IMR-90 (cell line): ENCODE results near the gene TNKS1BP1. TPM values are rescaled to one million over a fixed set of nuclear protein-coding genes. Genes with fewer than 3 reads are reported as not detected.

Experiments
- ATAC-seq: fragments of 200-7000 bp; cut with Tn5 transposase; 2 replicates; pipeline ENCODE4 v1.9.1; 2020; ENCODE audit warnings: low read depth, mild to moderate bottlenecking, moderate library complexity
- BruUV-seq: library from RNA; stranded (reverse); fragments of 400-500 nt; replicated peaks from 2 replicates; lab custom pipeline; 2021; lab: Mats Ljungman, UMichigan
- CTCF ChIA-PET: fragments of 300-600 bp; formaldehyde crosslinking; extraction: SDS; loops from one replicate; lab custom pipeline; 2021; ENCODE audit warnings: antibody characterized with exemption; lab: Yijun Ruan, JAX
- POLR2A ChIA-PET: fragments of 300-600 bp; sonication (Branson Sonifier 250); formaldehyde crosslinking; loops from one replicate; lab custom pipeline; 2022; ENCODE audit warnings: antibody characterized with exemption; ENCODE audit not compliant: unreplicated experiment; lab: Charles Lee
- DNase-seq: peaks from one replicate; pipeline ENCODE4 v3.0.0; 2013
- H2AFZ ChIP-seq: replicated peaks from 2 replicates; pipeline ENCODE3; 2013; ENCODE audit warnings: low read length, mild to moderate bottlenecking; ENCODE audit not compliant: poor library complexity
- H2AK5ac ChIP-seq: 2 replicates; pipeline ENCODE4 v1.6.1; 2013; ENCODE audit warnings: low read depth, low read length, inconsistent platforms
- H2AK9ac ChIP-seq: replicated peaks from 2 replicates; pipeline ENCODE3; 2013; ENCODE audit warnings: mild to moderate bottlenecking, low read depth, low read length, moderate library complexity; ENCODE audit not compliant: poor library complexity
- H2BK120ac ChIP-seq: 2 replicates; pipeline ENCODE4 v1.6.1; 2013; ENCODE audit warnings: low read depth, low read length, inconsistent platforms
- H2BK15ac ChIP-seq: 3 replicates; pipeline ENCODE4 v1.6.1; 2013; ENCODE audit warnings: low read depth, low read length, inconsistent platforms
- H2BK20ac ChIP-seq: 2 replicates; pipeline ENCODE4 v1.6.1; 2013; ENCODE audit warnings: low read depth, mild to moderate bottlenecking, inconsistent platforms, low read length, moderate library complexity
- H2BK5ac ChIP-seq: 2 replicates; pipeline ENCODE4 v1.6.1; 2013; ENCODE audit warnings: mild to moderate bottlenecking, low read depth, low read length, inconsistent platforms; ENCODE audit not compliant: poor library complexity, severe bottlenecking
- H3K14ac ChIP-seq: replicated peaks from 2 replicates; pipeline ENCODE4 v1.6.1; 2013; ENCODE audit warnings: low read depth, low read length, inconsistent platforms
- H3K18ac ChIP-seq: 2 replicates; pipeline ENCODE4 v1.6.1; 2013; ENCODE audit warnings: low read depth, low read length, control low read depth
- H3K23ac ChIP-seq: 2 replicates; pipeline ENCODE4 v1.6.1; 2013; ENCODE audit warnings: low read depth, low read length, inconsistent platforms
- H3K27ac ChIP-seq: 2 replicates; pipeline ENCODE4 v1.5.1; 2013; ENCODE audit warnings: mild to moderate bottlenecking, control low read depth, low read length; ENCODE audit not compliant: insufficient read depth
- H3K27me3 ChIP-seq: 2 replicates; pipeline ENCODE4 v1.6.1; 2013; ENCODE audit warnings: low read length; ENCODE audit not compliant: control insufficient read depth, insufficient read depth
- H3K36me3 ChIP-seq: 2 replicates; pipeline ENCODE4 v1.6.1; 2013; ENCODE audit warnings: low read length, mixed read lengths; ENCODE audit not compliant: control insufficient read depth, insufficient read depth
- H3K4ac ChIP-seq: 2 replicates; pipeline ENCODE4 v1.6.1; 2013; ENCODE audit warnings: low read depth, low read length, inconsistent platforms
- H3K4me1 ChIP-seq: 2 replicates; pipeline ENCODE4 v1.6.1; 2013; ENCODE audit warnings: low read length, mixed read lengths; ENCODE audit not compliant: control insufficient read depth, insufficient read depth
- H3K4me2 ChIP-seq: 2 replicates; pipeline ENCODE4 v1.6.1; 2013; ENCODE audit warnings: low read depth, mild to moderate bottlenecking, control low read depth, low read length, moderate library complexity
- H3K4me3 ChIP-seq: 2 replicates; pipeline ENCODE4 v1.5.1; 2013; ENCODE audit warnings: low read depth, mild to moderate bottlenecking, control low read depth, low read length, moderate library complexity; ENCODE audit not compliant: insufficient read depth
- H3K56ac ChIP-seq: 2 replicates; pipeline ENCODE4 v1.6.1; 2013; ENCODE audit warnings: low read length, inconsistent platforms; ENCODE audit not compliant: insufficient read depth; ENCODE audit errors: extremely low read depth
- H3K79me1 ChIP-seq, 2 experiments: 2 replicates each; pipeline ENCODE4 v1.6.1; 2013; ENCODE audit warnings: low read length in 2 of 2, inconsistent platforms in 1 of 2, low read depth in 1 of 2
- H3K9ac ChIP-seq: 2 replicates; pipeline ENCODE4 v1.6.1; 2013; ENCODE audit warnings: low read depth, low read length, control low read depth
- H3K9me1 ChIP-seq: 2 replicates; pipeline ENCODE4 v1.6.1; 2013; ENCODE audit warnings: low read length, inconsistent platforms; ENCODE audit not compliant: insufficient read depth
- H3K9me3 ChIP-seq: 2 replicates; pipeline ENCODE4 v1.6.1; 2013; ENCODE audit warnings: low read length; ENCODE audit not compliant: control insufficient read depth, insufficient read depth
- H4K20me1 ChIP-seq: 2 replicates; pipeline ENCODE4 v1.6.1; 2013; ENCODE audit warnings: low read length, inconsistent platforms; ENCODE audit not compliant: insufficient read depth
- H4K5ac ChIP-seq: 2 replicates; pipeline ENCODE4 v1.6.1; 2013; ENCODE audit warnings: mild to moderate bottlenecking, low read depth, low read length, control low read depth
- H4K8ac ChIP-seq, 2 experiments: 2 replicates each; pipeline ENCODE4 v1.6.1; 2013; ENCODE audit warnings: low read depth in 2 of 2, low read length in 2 of 2, control low read depth in 1 of 2, inconsistent platforms in 1 of 2
- H4K91ac ChIP-seq: 2 replicates; pipeline ENCODE4 v1.6.1; 2013; ENCODE audit warnings: low read depth, low read length, inconsistent platforms; ENCODE audit not compliant: insufficient read depth
- MXI1 ChIP-seq: IDR thresholded peaks from 2 replicates; pipeline ENCODE4 v1.6.1; 2012; ENCODE audit warnings: low read depth, mild to moderate bottlenecking, low read length, moderate library complexity, borderline replicate concordance
- RCOR1 ChIP-seq: IDR thresholded peaks from 2 replicates; pipeline ENCODE4 v1.6.1; 2012; ENCODE audit warnings: mild to moderate bottlenecking, low read length, improper control_type of control experiment; ENCODE audit not compliant: insufficient replicate concordance
- WGBS, 2 experiments: methylation state at CpG; one replicate each; pipeline versions ENCODE4 v1.1.5 to v1.1.7; 2013; ENCODE audit warnings: missing lambda C conversion rate in 2 of 2; ENCODE audit not compliant: insufficient read length in 1 of 2; ENCODE audit errors: extremely low coverage in 2 of 2; 5-methylcytosine and 5-hydroxymethylcytosine counted together
- dilution Hi-C: fragments of 300-500 bp; cut with HindIII; formaldehyde crosslinking; loops from one replicate; pipeline ENCODE4 v1.14.3; 2018; ENCODE audit warnings: low sequenced_read_pairs; ENCODE audit not compliant: unreplicated experiment
- in situ Hi-C: fragments of 300-500 bp; cut with MboI; formaldehyde crosslinking; loops from 3 replicates; pipeline ENCODE4 v1.14.3; 2019; ENCODE audit warnings: low sequenced_read_pairs, inconsistent platforms, mixed read lengths
- intact Hi-C: fragments of 100-400 bp; cut with micrococcal nuclease; formaldehyde crosslinking; loops from 2 replicates; pipeline ENCODE4 v1.10.0; 2022
- polyA plus RNA-seq, 3 experiments: library from polyadenylated mRNA; depleted of rRNA; stranded (reverse); fragments of >200 nt; gene quantifications; 2 replicates each; pipeline ENCODE4 v1.2.3, GENCODE V29; 2012; ENCODE audit warnings: low replicate concordance in 1 of 3
- total RNA-seq: library from RNA; depleted of rRNA; stranded (reverse); fragments of >200 nt; gene quantifications from 2 replicates; pipeline ENCODE4 v1.2.3, GENCODE V29; 2012

The TNKS1BP1 gene
- total and polyA plus RNA-seq, 2 of the 4 experiments (the other 2 are of a cell fraction), result 31.7 to 71.4 TPM

DNA sequence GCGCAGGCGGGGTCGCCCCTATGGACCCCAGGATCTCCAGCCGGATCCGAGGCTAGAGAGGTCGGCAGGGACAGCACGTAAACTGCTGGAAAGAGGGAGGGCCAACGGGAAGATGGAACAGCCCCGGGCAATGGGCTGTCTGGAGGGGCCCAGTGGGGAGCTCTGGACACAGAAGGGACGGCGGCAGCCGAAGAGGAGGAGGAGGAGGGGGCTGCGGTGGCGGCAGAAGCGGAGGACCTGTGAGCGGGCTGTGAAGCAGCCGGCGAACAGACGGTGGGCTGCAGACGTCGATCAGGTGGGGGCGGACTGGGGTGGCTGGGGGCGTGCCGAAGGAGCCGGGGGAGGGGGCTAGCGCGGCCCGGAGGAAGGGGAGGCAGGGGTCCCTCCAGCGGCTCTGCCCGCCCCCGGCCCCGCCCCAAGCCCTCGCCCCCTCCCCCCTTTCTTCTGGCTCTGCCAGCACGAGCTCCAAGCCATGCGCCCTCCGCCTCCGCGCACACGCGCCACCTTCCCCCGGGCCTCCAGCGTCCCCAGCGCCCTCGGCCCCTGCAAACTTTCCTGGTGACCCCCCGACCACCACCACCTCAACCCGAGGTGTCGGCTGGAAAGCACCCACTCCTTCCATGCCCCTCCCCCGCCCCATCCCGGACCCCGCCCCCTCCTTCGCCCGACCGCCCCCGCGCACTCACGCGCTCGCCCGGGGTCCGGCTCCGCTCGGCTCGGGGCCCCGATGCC lies 432 bp downstream of the TNKS1BP1 start:
- H2BK20ac ChIP-seq, result no peak overlapping the region
- peak overlapping the region; percentile 74 for H3K56ac ChIP-seq
- H3K9me1 ChIP-seq, result peaks cover 20% of the 10 kb centered on the region
- in situ Hi-C loops (no loop called here), dilution Hi-C loops (no loop called here), intact Hi-C loops (loop anchor here (1.0 kb wide), 1 partner anchor 46 kb away; no protein-coding TSS in a partner anchor)
- peaks cover 9 to 57% of the 10 kb centered on the region in 2 experiments for H3K79me1 ChIP-seq
- H3K27ac ChIP-seq, result peak overlapping the region; percentile 99
- H4K20me1 ChIP-seq, result peaks cover 34% of the 10 kb centered on the region
- H4K91ac ChIP-seq, result peak overlapping the region; percentile 66; the same call in 1 of the 2 replicates
- peak overlapping the region; percentile 87 for H2AFZ ChIP-seq
- peak overlapping the region; percentile 97 for H2AK9ac ChIP-seq
- DNase-seq, result peak; percentile 48
- H3K4me1 ChIP-seq, result peaks cover 20% of the 10 kb centered on the region
- H3K9me3 ChIP-seq, result no peaks in the 10 kb centered on the region
- peak overlapping the region; percentile 74 for H4K5ac ChIP-seq
- peak overlapping the region; percentile 83 for H3K23ac ChIP-seq
- H2BK120ac ChIP-seq, result peak overlapping the region; percentile 65
- WGBS, 2 experiments, result 2% methylated on average over 12 of the region's 64 CpGs; no CpG with 5 or more reads in 1 of the 2 experiments
- H3K36me3 ChIP-seq, result peaks cover 42% of the 10 kb centered on the region
- BruUV-seq, result no TSS peak
- POLR2A ChIA-PET, result interaction anchor here (2.1 kb wide), 1 partner anchor 11 kb away, joined by 9 read pairs; the partner anchor contains the start of gene SSRP1
- TF ChIP-seq MXI1 (peak; percentile 67; the same call in 1 of the 2 replicates), RCOR1 (no peak)
- peak overlapping the region; percentile 9; the same call in 1 of the 3 replicates for H2BK15ac ChIP-seq
- peak overlapping the region; percentile 39 for H2AK5ac ChIP-seq
- peak; percentile 7 for ATAC-seq
- H3K14ac ChIP-seq, result peak overlapping the region; percentile 79
- H3K4me3 ChIP-seq, result peak overlapping the region; percentile 97
- peak overlapping the region; percentile 99 for H3K9ac ChIP-seq
- peak overlapping the region; percentile 92 for H2BK5ac ChIP-seq
- peak overlapping the region; percentile 86 for H3K18ac ChIP-seq
- CTCF ChIA-PET, result interaction anchor here (0.6 kb wide), 1 partner anchor 31 kb away, joined by 4 read pairs; no protein-coding TSS in a partner anchor
- H4K8ac ChIP-seq, result peak overlapping the region; percentile 33 to 67; a peak in 2 of 4 replicates
- no peaks in the 10 kb centered on the region for H3K27me3 ChIP-seq
- H3K4ac ChIP-seq, result peak overlapping the region; percentile 85
- H3K4me2 ChIP-seq, result peak overlapping the region; percentile 78
